ENCODE data around the gene CALN1. TPM values are rescaled to one million over a fixed set of nuclear protein-coding genes. Genes with fewer than 3 reads are reported as not detected.
"Not testable (repeated sequence)": the region's sequence is repeated elsewhere in the genome, so short reads cannot be mapped to it uniquely, and the experiment has no call there.

The CALN1 gene
- total RNA-seq, 1 experiment from 2014 or later = not detected

DNA sequence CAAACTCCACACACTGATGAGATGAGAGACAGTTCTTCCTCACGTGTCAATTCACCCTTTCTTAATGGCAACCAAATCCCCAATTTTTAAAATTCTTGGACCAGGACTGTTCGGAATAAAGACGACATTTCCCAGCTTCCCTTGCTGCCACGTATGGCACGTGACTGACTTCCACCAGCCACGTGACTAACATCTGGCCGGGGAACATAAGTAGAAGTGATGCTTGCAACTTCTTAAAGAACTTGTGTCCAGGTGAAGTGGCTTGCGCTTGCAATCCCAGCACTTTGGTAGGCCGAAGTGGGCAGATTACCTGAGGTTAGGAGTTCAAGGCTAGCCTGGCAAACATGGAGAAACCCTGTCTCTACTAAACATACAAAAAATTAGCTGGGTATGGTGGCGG lies 405.1 kb downstream of the CALN1 start:
- DNase-seq (ENCODE audit: extremely low read depth, low read depth) = no peak

DNA sequence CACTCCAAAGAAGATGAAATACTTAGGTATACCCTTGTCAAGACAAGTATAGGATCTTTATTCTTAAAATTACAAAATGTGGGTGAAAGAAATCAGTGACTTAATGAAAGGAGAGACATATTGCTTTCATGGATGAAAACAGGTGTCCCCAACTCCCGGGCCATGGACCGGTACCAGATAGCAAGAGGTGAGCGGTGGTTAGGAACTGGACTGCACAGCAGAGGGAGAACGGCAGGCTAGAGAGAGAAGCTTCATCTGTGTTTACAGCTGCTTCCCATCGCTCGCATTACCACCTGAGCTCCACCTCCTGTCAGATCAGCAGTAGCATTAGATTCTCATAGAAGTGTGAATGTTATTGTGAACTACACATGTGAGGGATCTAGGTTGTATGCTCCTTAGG lies 408.9 kb downstream of the CALN1 start:
- no peak for DNase-seq (ENCODE audit: extremely low read depth, low read depth)

DNA sequence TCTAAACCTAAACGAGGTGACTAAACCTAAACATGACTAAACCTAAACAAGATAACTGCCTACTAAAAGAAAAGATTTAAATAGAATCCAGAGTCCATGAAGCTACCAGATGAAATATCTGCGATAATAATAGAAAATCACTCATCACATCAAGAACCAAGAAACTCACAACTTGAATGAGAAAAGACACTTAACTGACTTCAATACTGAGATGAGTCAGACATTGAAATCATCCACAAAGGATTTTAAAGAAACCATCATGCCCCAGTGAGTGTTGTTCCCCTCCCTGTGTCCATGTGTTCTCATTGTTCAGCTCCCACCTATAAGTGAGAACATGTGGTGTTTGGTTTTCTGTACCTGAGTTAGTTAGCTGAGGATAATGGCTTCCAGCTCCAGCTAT lies 416.0 kb downstream of the CALN1 start:
- DNase-seq (ENCODE audit: extremely low read depth, low read depth) = no peak

DNA sequence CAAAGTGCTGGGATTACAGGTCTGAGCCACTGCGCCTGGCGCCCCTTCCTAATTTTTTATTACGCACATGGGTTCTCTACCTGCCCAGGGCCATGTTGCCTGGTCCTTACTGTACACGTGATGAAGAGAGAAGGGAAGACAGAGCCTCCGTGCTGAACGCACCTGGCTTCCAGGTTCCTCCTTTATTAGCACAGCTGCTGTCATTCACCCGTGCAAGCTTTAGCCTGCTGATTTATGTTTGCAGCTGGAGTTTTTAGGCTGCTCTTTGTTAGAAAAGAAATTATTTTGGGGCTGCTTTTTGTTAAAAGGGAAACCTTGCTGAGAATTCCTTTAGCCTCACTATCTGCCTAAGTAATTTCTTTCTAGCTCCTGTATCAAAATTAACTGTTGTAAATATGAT lies 417.0 kb downstream of the CALN1 start:
- DNase-seq (ENCODE audit: extremely low read depth, low read depth) = no peak

DNA sequence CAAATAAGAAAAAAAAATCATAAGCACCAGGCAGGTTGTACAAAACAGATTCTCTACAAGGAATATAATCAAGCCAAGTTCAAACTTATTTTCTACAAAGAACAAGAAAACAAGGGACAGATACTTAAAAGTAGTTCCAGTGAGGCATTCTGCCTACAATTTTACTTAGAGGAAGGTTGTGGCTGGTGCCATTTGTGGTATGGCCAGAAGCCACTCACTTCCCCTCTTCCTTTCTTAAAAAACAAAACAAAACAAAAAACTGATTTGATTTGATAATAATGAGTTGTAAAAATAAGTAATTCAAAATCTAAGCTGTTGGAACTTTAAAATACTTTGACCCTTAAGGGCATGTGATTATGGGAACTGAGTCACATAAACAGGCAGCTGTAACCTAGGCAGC lies 420.6 kb downstream of the CALN1 start:
- no peak for DNase-seq (ENCODE audit: extremely low read depth, low read depth)

DNA sequence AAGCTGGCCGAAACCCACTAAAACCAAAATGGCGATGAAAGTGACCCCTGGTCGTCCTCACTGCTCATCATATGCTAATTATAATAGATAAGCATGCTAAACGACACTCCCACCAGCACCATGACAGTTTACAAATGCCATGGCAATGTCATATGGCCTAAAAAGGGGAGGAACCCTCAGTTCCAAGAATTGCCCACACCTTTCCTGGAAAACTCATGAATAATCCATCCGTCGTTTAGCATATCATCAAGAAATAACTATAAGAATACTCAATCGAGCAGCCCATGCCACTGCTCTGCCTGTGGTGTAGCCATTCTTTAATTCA lies 422.0 kb downstream of the CALN1 start:
- DNase-seq (ENCODE audit: extremely low read depth, low read depth) = no peak

DNA sequence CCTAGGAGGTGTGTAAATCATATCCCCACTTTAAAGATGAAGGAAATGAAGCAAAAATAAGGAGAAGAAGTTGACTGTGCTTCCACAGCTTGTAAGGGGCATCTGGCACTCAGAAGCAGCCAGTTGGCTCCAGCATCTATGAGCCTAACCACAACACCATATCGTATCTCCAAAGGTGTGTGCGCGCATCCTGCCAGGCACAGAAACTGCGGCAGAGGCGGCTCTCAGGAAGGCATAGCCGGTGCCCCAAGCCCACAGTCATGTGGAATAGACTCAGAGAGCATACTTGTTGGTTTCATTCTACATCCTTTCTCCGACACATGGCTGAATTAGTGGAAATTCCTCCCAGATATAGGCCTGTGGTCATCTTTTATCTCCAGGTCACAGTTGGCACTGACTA lies 423.9 kb downstream of the CALN1 start:
- no peak for DNase-seq (ENCODE audit: extremely low read depth, low read depth)

DNA sequence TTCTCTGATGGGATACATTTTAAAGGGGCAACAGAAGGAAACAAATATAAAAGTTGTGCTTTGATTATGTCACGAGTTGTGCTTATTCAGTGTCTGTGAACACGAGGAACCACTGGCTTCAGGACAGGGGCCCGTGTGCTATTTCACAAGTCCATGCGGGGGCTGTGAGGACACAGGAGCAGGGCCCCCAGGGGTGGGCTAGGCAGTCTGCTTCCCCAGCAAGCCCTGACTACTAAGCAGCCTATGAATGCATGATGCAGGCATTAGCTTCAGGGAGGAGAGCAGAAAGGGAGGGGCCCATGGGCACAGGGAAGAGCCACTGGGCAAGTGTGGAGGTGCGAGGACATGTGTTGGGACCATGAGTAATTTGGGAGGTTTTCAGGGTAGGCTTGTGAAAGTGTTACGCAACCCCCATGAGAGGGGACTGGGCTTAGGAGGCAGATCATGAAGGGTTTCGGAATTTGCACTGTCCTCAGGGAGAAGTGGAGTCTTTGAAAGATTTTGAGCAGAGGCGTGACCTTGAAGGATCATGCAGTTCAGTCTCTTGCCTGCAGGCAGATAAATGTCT lies 424.9 kb downstream of the CALN1 start:
- no peak for DNase-seq (ENCODE audit: extremely low read depth, low read depth)

DNA sequence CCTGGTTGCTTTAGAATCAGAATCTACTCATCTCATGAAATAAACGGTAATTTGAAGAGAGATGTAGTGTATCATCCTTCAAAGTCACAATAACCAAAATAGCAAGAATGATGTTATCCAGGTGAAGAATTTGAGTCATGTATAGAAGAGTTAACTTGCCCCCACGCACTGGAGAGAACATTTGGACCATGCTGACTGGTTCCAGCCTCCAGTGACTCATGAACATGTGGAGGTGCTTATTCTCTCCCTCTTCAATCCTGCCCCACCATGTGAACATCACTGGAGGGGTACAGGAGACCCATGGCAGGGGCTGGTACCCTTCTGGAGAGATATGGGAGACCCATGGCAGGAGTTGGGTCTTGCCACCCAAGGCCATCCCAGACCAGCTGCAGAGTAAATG lies 427.8 kb downstream of the CALN1 start:
- no peak for DNase-seq (ENCODE audit: extremely low read depth, low read depth)

DNA sequence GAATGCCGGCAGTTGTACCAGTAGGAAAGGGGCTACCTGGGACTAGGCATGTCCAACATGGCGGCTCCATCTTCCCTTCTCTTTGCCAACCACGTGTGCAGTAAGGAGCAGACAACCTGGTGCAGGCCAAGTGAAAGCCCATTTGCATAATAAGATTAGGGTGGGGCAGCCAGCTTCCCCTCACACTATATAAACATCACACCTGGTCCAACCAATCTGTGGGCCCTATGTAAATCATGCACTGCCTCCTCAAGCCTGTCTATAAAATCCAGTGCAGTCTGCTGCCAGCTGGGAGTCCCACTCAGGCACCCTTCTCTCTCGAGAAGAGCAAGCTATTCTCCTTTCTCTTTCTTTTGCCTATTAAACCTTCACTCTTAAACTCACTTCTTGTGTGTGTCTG lies 429.3 kb downstream of the CALN1 start:
- no peak for DNase-seq (ENCODE audit: extremely low read depth, low read depth)

DNA sequence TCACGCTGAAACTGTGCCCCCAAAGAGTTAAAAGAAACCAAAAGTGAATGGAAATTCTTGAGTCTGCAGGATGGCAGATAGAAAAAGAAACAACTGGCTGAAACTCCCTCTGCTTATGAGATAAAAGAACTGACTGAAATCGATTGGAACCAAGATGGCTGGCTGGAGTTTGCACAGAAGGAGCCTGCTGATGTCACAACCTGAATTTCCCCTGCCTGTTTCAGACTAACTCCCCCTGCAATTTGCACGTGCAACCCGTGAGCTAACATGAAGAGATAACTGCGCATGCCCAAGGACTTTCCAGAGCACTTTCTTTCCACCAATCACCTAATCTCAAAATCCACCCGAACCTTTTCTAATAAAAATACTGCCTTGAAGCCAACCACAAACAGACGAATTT lies 435.5 kb downstream of the CALN1 start:
- DNase-seq (ENCODE audit: extremely low read depth, low read depth) = no peak

DNA sequence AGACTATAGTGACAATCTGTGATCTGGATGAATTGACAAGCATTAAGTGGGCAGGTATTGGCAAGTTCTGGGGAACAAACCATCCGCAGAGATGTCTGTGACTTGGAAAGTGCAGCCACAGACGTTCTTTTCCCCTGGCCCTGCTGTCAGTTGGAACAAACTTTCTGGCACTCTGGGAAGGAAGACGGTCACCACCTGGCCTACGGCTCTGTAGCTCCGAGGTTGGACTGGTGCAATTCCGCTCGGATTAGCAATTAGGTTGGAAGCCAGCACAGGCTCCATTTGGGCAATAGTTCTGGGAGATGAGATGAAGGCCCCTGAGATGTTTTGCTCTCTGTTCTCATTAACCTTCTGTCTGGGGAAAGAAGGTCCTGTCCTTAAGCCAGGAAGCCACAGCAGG lies 437.5 kb downstream of the CALN1 start:
- no peak for DNase-seq (ENCODE audit: extremely low read depth, low read depth)

DNA sequence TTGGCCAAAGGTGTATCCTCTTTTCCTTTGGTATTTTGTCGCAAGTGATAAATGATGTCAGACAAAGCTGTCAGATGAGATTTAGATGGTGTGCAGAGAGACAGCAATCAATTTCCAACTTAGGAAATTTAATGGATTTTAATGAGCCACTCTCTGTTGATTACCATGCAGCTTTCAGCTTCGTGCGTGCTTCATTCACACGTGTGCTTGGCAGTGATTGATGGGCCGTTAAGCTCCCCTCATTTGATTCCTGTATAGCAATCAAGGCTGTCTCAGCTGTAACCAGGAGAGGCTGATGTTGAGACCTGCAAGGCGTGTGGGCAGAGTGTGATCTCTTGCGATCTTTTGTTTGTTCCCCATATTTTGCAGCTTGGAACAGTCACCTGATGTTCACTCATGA lies 439.6 kb downstream of the CALN1 start:
- DNase-seq (ENCODE audit: extremely low read depth, low read depth) = no peak

DNA sequence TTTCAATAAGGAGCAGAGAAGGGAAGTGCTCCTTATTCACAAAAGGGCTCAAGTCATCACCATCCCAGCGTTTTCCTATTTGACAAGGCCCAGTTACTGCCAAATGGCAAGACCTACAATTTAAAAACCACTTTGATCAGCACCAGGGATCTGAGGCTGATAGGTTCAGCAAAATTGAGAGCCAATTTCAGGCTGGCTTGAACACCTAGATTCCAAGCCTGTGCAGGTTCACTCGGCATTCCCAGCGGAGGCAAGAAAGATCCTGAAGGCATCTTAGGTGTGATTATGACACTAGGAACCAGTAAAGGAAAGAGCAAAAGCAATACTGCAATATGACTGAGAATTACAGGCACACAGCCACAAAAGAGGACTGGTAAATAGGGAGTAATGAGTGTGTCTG lies 441.4 kb downstream of the CALN1 start:
- DNase-seq (ENCODE audit: extremely low read depth, low read depth) = no peak

DNA sequence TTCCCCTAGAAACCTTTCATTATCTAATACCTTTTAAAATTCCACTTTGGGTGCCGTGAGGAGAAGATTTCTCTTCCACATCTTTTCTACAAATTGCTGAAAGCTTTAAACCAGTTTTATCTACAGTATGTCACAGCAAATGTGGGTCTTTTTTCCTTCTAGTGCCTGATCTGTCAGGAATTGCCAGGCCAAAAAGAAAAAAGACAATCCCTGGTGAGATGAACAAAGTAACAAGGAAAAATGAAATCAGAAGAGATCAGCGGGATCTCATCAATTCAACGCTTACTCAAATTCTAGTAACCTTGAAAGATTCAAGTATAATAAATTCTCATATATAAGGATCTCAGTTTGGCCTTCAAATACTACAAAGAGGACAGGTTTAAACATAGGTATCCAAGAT lies 449.5 kb downstream of the CALN1 start:
- no peak for DNase-seq (ENCODE audit: extremely low read depth, low read depth)

DNA sequence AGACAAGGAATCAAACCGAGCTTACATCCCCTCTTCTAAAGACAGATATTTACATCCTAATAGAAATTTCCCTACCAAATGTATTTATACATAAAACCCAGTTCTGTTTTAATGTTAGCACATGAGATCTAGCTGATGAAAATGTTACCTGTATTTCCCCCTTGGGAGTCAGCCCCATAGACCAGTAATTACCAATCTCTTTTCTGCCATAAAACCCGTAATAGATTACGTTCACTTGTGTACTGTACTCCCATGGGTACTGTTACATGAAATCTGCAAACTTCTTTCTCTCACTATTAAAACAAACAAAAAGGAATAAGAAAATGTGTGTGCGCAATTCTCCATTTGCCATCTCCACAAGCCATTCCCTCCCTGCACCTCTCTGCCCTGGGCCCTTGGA lies 450.9 kb downstream of the CALN1 start:
- DNase-seq (ENCODE audit: extremely low read depth, low read depth) = no peak

DNA sequence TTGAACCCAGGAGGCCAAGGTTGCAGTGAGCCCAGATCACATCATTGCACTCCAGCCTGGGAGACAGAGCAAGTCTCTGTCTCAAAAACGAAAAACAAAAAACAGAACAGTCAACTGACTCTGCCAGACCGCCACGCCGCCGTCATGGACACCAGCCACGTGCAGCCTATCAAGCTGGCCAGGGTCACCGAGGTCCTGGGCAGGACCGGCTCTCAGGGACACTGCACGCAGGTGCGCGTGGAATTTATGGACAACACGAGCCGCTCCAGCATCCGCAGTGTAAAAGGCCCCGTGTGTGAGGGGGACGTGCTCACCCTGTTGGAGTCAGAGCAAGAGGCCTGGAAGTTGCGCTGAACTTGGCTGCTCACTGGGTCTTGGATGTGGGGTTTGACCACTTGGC lies 470.0 kb downstream of the CALN1 start:
- DNase-seq (ENCODE audit: extremely low read depth, low read depth) = no peak

DNA sequence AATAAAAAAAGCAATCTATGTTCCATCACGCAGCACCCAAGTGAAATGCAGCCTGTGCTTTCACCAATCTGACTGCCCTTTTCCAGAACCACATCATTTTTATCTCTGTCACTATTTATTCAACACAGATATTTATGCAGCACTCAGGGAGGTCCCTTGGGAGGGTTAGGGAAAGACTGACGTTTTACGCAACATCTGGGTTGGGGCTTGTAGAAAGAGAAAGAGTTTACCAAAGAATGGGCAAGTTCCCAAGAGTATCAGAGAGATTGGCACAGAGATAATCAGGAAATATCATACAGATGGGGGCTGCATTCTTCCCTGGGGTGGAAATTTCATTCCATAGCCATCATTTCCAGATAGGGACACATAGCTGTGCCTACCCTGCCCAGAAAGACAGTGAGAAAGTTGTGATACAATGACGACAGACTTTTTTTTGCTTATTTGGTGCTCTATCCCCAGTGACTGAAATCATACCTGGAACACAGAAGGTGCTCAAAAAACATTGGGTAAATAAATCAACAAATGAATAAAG lies 474.2 kb downstream of the CALN1 start:
- DNase-seq (ENCODE audit: extremely low read depth, low read depth) = no peak

DNA sequence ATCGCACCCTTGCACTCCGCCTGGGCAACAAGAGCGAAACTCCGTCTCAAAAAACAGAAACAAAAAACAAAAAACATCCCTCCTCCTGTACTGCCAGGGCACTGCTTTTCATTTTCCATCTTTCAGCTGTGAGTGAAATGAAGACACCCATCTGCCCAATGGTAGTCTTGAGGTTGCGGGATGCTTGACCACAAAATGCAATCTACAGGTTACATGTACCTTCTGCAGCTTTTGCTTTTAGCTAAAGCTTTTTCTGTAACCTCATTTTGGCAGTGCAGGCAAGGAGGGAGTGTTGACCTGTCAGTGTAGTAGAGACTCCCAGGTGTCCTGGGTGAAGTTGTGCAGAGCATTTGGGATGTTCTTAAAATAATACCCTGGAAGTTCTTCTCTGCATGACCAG lies 476.5 kb downstream of the CALN1 start:
- no peak for DNase-seq (ENCODE audit: extremely low read depth, low read depth)

DNA sequence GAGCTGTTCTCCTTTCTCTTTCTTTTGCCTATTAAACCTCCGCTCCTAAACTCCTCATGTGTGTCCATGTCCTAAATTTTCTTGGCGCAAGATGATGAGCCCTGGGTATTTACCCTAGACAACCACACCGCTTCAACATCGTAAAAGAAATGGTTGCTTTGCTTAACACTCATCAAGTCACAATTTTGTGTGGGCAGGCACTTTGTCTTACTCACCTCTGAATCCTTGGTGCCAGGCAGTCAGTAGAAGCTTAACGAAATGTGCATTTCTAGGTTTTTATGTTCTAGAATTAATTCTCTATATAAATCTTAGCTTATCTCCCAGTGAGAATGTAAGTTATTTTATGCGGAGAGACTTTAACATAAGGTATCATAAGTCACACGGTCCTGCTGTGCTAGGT lies 478.7 kb downstream of the CALN1 start:
- no peak for DNase-seq (ENCODE audit: extremely low read depth, low read depth)

DNA sequence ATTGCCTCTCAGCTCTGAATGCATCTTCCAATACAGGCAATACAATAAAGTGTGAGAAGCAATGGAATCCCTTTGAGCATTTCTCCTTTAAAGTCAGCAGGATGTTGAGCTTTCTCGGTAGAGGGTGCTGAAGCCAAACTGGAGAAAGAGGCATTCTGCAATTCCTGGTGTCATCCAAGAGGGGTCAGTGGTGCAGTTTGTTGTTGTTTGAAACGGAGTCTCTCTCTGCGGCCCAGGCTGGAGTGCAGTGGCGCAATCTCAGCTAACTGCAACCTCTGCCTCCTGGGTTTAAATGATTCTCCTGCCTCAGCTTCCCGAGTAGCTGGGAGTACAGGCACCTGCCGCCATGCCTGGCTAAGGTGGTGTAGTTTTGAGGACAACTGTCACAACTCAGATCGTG lies 486.5 kb downstream of the CALN1 start:
- DNase-seq (ENCODE audit: extremely low read depth, low read depth) = peak; percentile 4

DNA sequence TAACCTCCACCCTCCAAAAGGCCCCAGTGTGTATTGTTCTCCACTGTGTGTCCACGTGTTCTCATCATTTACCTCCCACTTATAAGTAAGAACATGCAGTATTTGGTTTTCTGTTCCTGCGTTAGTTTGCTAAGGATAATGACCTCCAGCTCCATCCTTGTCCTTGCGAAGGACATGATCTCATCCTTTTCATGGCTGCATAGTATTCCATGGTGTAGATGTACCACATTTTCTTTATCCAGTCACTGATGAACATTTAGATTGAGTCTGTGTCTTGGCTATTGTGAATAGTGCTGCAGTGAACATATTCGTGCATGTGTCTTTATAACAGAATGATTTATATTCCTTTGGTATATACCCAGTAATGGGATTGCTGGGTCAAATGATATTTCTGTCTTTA lies 497.9 kb downstream of the CALN1 start:
- DNase-seq (ENCODE audit: extremely low read depth, low read depth) = not testable (repeated sequence)

DNA sequence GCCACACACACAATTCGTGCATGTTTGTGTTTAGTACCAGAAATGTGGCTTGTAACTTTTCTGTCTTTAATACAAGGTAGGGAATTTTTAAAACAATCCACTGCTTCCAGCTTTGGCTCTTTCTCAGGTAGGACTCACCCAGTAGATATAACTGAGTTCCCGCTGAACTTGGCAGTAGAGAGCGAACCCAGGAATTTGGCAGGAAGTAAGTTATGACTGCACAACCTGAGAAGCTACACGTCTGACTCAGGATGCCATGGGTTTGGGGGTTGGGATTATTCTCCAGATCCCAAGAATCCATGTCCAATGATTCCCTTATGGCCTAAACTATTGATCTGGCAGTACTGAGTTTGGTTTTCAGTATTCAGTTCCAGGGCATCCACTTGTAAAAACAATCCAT lies 499.7 kb downstream of the CALN1 start:
- no peak for DNase-seq (ENCODE audit: extremely low read depth, low read depth)

DNA sequence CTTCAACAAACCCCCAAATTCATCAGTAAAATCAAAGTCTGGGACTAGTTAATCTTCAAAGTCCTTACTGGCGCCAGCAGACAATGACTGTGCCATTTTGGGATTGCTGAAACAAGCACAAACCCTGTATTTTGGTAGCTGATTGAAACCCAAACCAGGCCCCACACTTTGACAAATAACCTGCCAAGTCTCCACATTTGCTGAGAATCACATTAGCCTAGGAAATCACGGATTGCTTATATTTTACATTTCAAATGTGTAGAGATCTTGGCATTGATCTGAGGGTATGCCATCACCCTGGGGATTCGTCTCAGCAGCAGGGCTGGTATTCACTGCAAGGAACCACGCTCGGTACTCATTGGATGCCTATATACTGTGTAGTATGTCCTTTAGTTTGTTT lies 501.1 kb downstream of the CALN1 start:
- DNase-seq (ENCODE audit: extremely low read depth, low read depth) = no peak

Measured in NCI-H460 (cell line).